SK-N-SH (cell line): ENCODE results near the gene S1PR1. TPM values are rescaled to one million over a fixed set of nuclear protein-coding genes. Genes with fewer than 3 reads are reported as not detected.
A peak's percentile ranks its signal among the peaks of the same experiment; 100 is the strongest.

Experiments
- CTCF ChIA-PET: fragments of 300-600, 350-600 bp; formaldehyde crosslinking; extraction: SDS; loops from one replicate; lab custom pipeline; 2021; lab: Yijun Ruan, JAX
- POLR2A ChIA-PET: fragments of 350-600 bp; sonication (Branson Sonifier 250); formaldehyde crosslinking; extraction: SDS; loops from one replicate; lab custom pipeline; 2020; ENCODE audit warnings: antibody characterized with exemption, inconsistent platforms; lab: Yijun Ruan, JAX
- DNase-seq: peaks from one replicate; pipeline ENCODE4 v3.0.0; 2012
- H2AFZ ChIP-seq: fragments of 200-600 bp; sonication (generic); 2 replicates; pipeline ENCODE4 v1.8.1; 2016; ENCODE audit warnings: antibody characterized with exemption, mild to moderate bottlenecking, low read depth
- H3F3A ChIP-seq: fragments of 200-600 bp; sonication (generic); replicated peaks from 2 replicates; pipeline ENCODE3; 2016; ENCODE audit warnings: antibody characterized with exemption, mild to moderate bottlenecking; ENCODE audit not compliant: insufficient read depth
- H3K27ac ChIP-seq, 2 experiments: fragments of 200-500 bp in 1 of 2; fragments of 200-600 bp in 1 of 2; sonication (Bioruptor generic) in 1 of 2; sonication (generic), shearing (Covaris generic) in 1 of 2; 2 replicates each; pipeline versions ENCODE4 v1.5.1 to v1.6.1; 2014 to 2016; ENCODE audit warnings: low read depth in 2 of 2, inconsistent platforms in 1 of 2, low read length in 1 of 2, mild to moderate bottlenecking in 1 of 2, mixed read lengths in 1 of 2
- H3K27me3 ChIP-seq: fragments of 200-600 bp; sonication (generic), shearing (Covaris generic); 2 replicates; pipeline ENCODE4 v1.6.1; 2016; ENCODE audit warnings: mixed run types; ENCODE audit not compliant: insufficient read depth
- H3K36me3 ChIP-seq, 2 experiments: fragments of 200-500 bp in 1 of 2; fragments of 200-600 bp in 1 of 2; sonication (Bioruptor generic) in 1 of 2; sonication (generic) in 1 of 2; replicated peaks in 1 of 2; 2 replicates each; pipeline versions ENCODE3 to v1.5.1; 2014 to 2016; ENCODE audit warnings: low read length in 1 of 2, mild to moderate bottlenecking in 1 of 2; ENCODE audit not compliant: insufficient read depth in 2 of 2, control insufficient read depth in 1 of 2
- H3K4me1 ChIP-seq, 2 experiments: fragments of 200-500 bp in 1 of 2; fragments of 200-600 bp in 1 of 2; sonication (Bioruptor generic) in 1 of 2; sonication (generic), shearing (Covaris generic) in 1 of 2; 2 replicates each; pipeline versions ENCODE4 v1.5.1 to v1.6.1; 2014 to 2016; ENCODE audit warnings: low read depth in 1 of 2, low read length in 1 of 2, mixed run types in 1 of 2; ENCODE audit not compliant: insufficient read depth in 2 of 2, control insufficient read depth in 1 of 2
- H3K4me2 ChIP-seq: fragments of 200-600 bp; sonication (generic), shearing (Covaris generic); 2 replicates; pipeline ENCODE4 v1.6.1; 2017; ENCODE audit warnings: mixed run types
- H3K4me3 ChIP-seq, 2 experiments: fragments of 200-500 bp in 1 of 2; fragments of 200-600 bp in 1 of 2; sonication (Bioruptor generic) in 1 of 2; sonication (generic), shearing (Covaris generic) in 1 of 2; 2 replicates each; pipeline versions ENCODE4 v1.5.1 to v1.8.1; 2014 to 2016; ENCODE audit warnings: low read depth in 2 of 2, inconsistent platforms in 1 of 2, low read length in 1 of 2, mild to moderate bottlenecking in 1 of 2, mixed read lengths in 1 of 2, moderate library complexity in 1 of 2
- H3K79me2 ChIP-seq: fragments of 200-600 bp; sonication (generic); 2 replicates; pipeline ENCODE4 v1.8.1; 2017; ENCODE audit warnings: mild to moderate bottlenecking; ENCODE audit not compliant: insufficient read depth
- H3K9ac ChIP-seq: fragments of 200-600 bp; sonication (generic); 2 replicates; pipeline ENCODE4 v1.6.1; 2017; ENCODE audit warnings: mixed run types
- H3K9me2 ChIP-seq: fragments of 200-600 bp; sonication (generic); 2 replicates; pipeline ENCODE4 v1.6.1; 2017; ENCODE audit warnings: mixed run types
- H3K9me3 ChIP-seq: fragments of 200-600 bp; sonication (generic); 2 replicates; pipeline ENCODE4 v1.6.1; 2017; ENCODE audit warnings: mixed run types, mild to moderate bottlenecking, moderate library complexity
- H4K20me1 ChIP-seq: fragments of 200-600 bp; sonication (generic); 2 replicates; pipeline ENCODE4 v1.6.1; 2017; ENCODE audit warnings: mild to moderate bottlenecking, mixed run types; ENCODE audit not compliant: insufficient read depth
- EP300 ChIP-seq, 2 experiments: IDR thresholded peaks; 2 replicates each; pipeline versions ENCODE4 v1.4.0 to v1.6.1; 2012; ENCODE audit warnings: borderline replicate concordance in 1 of 2, low read depth in 1 of 2, low read length in 1 of 2
- EZH2phosphoT487 ChIP-seq: fragments of 200-600 bp; sonication (generic); IDR thresholded peaks from 2 replicates; pipeline ENCODE4 v1.6.1; 2017; ENCODE audit warnings: low read depth, mixed run types, mild to moderate bottlenecking, antibody characterized with exemption, moderate library complexity, borderline replicate concordance
- FOXJ3 ChIP-seq: sonication (generic); formaldehyde crosslinking; IDR thresholded peaks from 2 replicates; pipeline ENCODE4 v1.5.1; 2020; ENCODE audit warnings: mild to moderate bottlenecking, missing genetic modification reagents
- FOXM1 ChIP-seq: IDR thresholded peaks from 2 replicates; pipeline ENCODE4 v1.4.0; 2012; ENCODE audit warnings: low read depth, mild to moderate bottlenecking
- GATA2 ChIP-seq: sonication (generic); formaldehyde crosslinking; IDR thresholded peaks from 2 replicates; pipeline ENCODE4 v1.5.0; 2020; ENCODE audit warnings: mild to moderate bottlenecking, missing genetic modification reagents
- MXI1 ChIP-seq: IDR thresholded peaks from 2 replicates; pipeline ENCODE4 v1.6.1; 2012; ENCODE audit warnings: mild to moderate bottlenecking, low read depth, low read length, improper control_type of control experiment
- NFIC ChIP-seq: IDR thresholded peaks from 2 replicates; pipeline ENCODE4 v1.4.0; 2012; ENCODE audit warnings: borderline replicate concordance
- NRF1 ChIP-seq: IDR thresholded peaks from 2 replicates; pipeline ENCODE4 v1.6.1; 2012; ENCODE audit warnings: low read depth, mild to moderate bottlenecking, low read length
- PBX3 ChIP-seq: IDR thresholded peaks from 2 replicates; pipeline ENCODE4; 2012
- REST ChIP-seq: IDR thresholded peaks from 2 replicates; pipeline ENCODE4 v1.6.1; 2012; ENCODE audit warnings: mild to moderate bottlenecking, low read depth, low read length, moderate library complexity
- RFX5 ChIP-seq: IDR thresholded peaks from 2 replicates; pipeline ENCODE4 v1.6.1; 2012; ENCODE audit warnings: mild to moderate bottlenecking, improper control_type of control experiment, low read length
- SIN3A ChIP-seq: IDR thresholded peaks from 2 replicates; pipeline ENCODE4 v1.6.1; 2012; ENCODE audit warnings: low read depth, mild to moderate bottlenecking, low read length, moderate library complexity, borderline replicate concordance
- TAF1 ChIP-seq: IDR thresholded peaks from 2 replicates; pipeline ENCODE4 v1.6.1; 2012; ENCODE audit warnings: low read depth, mild to moderate bottlenecking, low read length, moderate library complexity, borderline replicate concordance
- TCF12 ChIP-seq: IDR thresholded peaks from 2 replicates; pipeline ENCODE4 v1.4.0; 2012
- YY1 ChIP-seq: IDR thresholded peaks from 2 replicates; pipeline ENCODE4 v1.4.0; 2012; ENCODE audit warnings: low read depth, mild to moderate bottlenecking
- WGBS: methylation state at CpG from one replicate; pipeline ENCODE4 v1.1.6; 2017; ENCODE audit warnings: low lambda C conversion rate; 5-methylcytosine and 5-hydroxymethylcytosine counted together
- polyA plus RNA-seq, 3 experiments: library from polyadenylated mRNA; depleted of rRNA; stranded (reverse); fragments of >200 nt; gene quantifications; 2 replicates each; pipeline ENCODE4 v1.2.3, GENCODE V29; 2012
- TF ChIP-seq, protein P1 (sequence below): fragments of 200-600 bp; sonication (generic); IDR thresholded peaks from 2 replicates; pipeline ENCODE4 v1.6.1; 2017; ENCODE audit warnings: antibody characterized with exemption, mild to moderate bottlenecking, moderate library complexity
- TF ChIP-seq, protein P2 (sequence below): IDR thresholded peaks from 2 replicates; pipeline ENCODE4 v1.4.0; 2012; ENCODE audit warnings: low read depth

S1PR1 gene
- polyA plus RNA-seq (2012; rRNA removed), result 5.9 and 6.5 TPM in 2 replicates
- polyA plus RNA-seq (2012; cell fraction: cytosol; rRNA removed), result 3.9 and 5.5 TPM in 2 replicates
- polyA plus RNA-seq (2012; cell fraction: nucleus; rRNA removed), result 2.0 and 4.0 TPM in 2 replicates

DNA sequence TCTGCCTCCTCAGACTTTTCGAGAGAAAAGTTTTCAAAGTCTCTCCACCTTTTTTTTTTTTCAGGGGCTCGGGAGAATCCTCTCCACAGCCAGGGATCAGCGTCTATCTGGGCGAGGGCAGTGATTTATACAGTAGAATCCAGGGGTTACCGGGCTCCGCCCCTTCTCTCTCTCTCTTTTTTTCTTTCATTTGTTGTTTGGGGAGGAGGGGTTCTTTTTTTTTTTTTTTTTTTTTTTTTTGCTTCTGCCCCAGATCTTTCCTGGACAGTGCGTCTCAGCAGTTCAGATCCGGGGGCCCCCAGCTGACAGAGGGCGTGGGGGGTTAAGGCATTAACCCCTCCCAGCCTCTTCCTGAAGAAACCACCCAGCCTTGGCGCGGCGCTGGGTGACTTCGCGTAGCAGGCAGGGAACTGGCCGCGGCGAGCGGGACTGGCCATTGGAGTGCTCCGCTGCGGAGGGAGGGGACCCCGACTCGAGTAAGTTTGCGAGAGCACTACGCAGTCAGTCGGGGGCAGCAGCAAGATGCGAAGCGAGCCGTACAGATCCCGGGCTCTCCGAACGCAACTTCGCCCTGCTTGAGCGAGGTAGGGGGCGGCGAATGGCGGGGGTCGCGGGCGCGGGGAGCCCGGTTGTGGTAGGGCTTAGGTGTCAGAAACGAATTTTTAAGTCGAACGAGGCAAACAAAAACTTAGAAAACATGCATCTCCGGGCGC lies at the start of gene S1PR1:
S1PR1 (plus strand) TSS at position 504 of the 713 bp plus-strand sequence. CDS start 1,966 bp downstream, outside the sequence.
- POLR2A ChIA-PET, result no interaction called here
- no peaks in the 10 kb centered on the region for H3K79me2 ChIP-seq

GRCh38 chr1:101187297-101187696 lies 49.5 kb upstream of the S1PR1 start:
- H3K9me3 ChIP-seq, result no peaks in the 10 kb centered on the region
- TF ChIP-seq GATA2 (CRISPR knock-in tag), result no peak
- TF ChIP-seq NRF1, result no peak
- TF ChIP-seq EP300 (IDR thresholded peaks at IDR 0.05; ENCODE audit: borderline replicate concordance in 1 of 2, low read depth in 1 of 2, low read length in 1 of 2), result no peak
- no peak for TF ChIP-seq RFX5
- no peak for TF ChIP-seq EZH2phosphoT487
- no peak for TF ChIP-seq PBX3
- TF ChIP-seq MXI1, result no peak
- no peak for TF ChIP-seq REST
- TF ChIP-seq TCF12, result no peak
- no peak for TF ChIP-seq YY1
- TF ChIP-seq, protein P1, sequence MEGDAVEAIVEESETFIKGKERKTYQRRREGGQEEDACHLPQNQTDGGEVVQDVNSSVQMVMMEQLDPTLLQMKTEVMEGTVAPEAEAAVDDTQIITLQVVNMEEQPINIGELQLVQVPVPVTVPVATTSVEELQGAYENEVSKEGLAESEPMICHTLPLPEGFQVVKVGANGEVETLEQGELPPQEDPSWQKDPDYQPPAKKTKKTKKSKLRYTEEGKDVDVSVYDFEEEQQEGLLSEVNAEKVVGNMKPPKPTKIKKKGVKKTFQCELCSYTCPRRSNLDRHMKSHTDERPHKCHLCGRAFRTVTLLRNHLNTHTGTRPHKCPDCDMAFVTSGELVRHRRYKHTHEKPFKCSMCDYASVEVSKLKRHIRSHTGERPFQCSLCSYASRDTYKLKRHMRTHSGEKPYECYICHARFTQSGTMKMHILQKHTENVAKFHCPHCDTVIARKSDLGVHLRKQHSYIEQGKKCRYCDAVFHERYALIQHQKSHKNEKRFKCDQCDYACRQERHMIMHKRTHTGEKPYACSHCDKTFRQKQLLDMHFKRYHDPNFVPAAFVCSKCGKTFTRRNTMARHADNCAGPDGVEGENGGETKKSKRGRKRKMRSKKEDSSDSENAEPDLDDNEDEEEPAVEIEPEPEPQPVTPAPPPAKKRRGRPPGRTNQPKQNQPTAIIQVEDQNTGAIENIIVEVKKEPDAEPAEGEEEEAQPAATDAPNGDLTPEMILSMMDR, result no peak
- no peak for TF ChIP-seq SIN3A
- TF ChIP-seq, all 33 proteins: peak for 0
- H3K9ac ChIP-seq, result no peak overlapping the region
- no peak overlapping the region for H3K4me2 ChIP-seq
- POLR2A ChIA-PET, result interaction anchor here (0.6 kb wide), 1 partner anchor 462 kb away, joined by 3 read pairs; no protein-coding TSS in a partner anchor
- H3K4me1 ChIP-seq, result peaks cover 0 to 7% of the 10 kb centered on the region in 2 experiments; a peak in 1 of 4 replicates
- no peaks in the 10 kb centered on the region for H3K79me2 ChIP-seq
- no peak overlapping the region for H3K4me3 ChIP-seq
- CTCF ChIA-PET, result interaction anchor here (0.8 kb wide), 1 partner anchor 50 kb away, joined by 3 read pairs; no protein-coding TSS in a partner anchor
- H3F3A ChIP-seq, result peaks cover 4% of the 10 kb centered on the region
- no peaks in the 10 kb centered on the region for H3K36me3 ChIP-seq
- H2AFZ ChIP-seq, result no peak overlapping the region
- H3K27ac ChIP-seq, result no peak overlapping the region
- H3K9me2 ChIP-seq, result no peaks in the 10 kb centered on the region
- H4K20me1 ChIP-seq, result no peaks in the 10 kb centered on the region
- H3K27me3 ChIP-seq, result no peaks in the 10 kb centered on the region
- DNase-seq, result no peak

More for the DNA sequence above, at the start of gene S1PR1:
- WGBS, result under 1% methylated on average over 33 of the region's 46 CpGs
- Histone ChIP-seq H3K9ac (peak within 1 kb of the TSS; percentile 61), H3K27me3 (no peaks in the 10 kb centered on the region), H3K4me2 (peak within 1 kb of the TSS; percentile 90), H3F3A (peaks cover 4% of the 10 kb centered on the region), H4K20me1 (no peaks in the 10 kb centered on the region), H3K4me1 (peaks cover 0 to 8% of the 10 kb centered on the region in 2 experiments; a peak in 2 of 4 replicates), H3K9me2 (no peaks in the 10 kb centered on the region), H3K4me3 (peak within 1 kb of the TSS; percentile 71 to 75), H3K36me3 (no peaks in the 10 kb centered on the region), H3K9me3 (no peaks in the 10 kb centered on the region), H3K27ac (peak within 1 kb of the TSS in 1 of 2 experiments; percentile 10; a peak in 2 of 4 replicates), H2AFZ (peak within 1 kb of the TSS; percentile 95)
- DNase-seq, result peak; percentile 78
- CTCF ChIA-PET, result interaction anchor here (1.9 to 2.8 kb wide), 2 partner anchors 32 to 277 kb away, joined by 8 to 13 read pairs; no protein-coding TSS in a partner anchor
- TF ChIP-seq, protein P2, sequence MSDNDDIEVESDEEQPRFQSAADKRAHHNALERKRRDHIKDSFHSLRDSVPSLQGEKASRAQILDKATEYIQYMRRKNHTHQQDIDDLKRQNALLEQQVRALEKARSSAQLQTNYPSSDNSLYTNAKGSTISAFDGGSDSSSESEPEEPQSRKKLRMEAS, result peak; percentile 48; the same call in 1 of the 2 replicates
- TF ChIP-seq FOXM1 (no peak), FOXJ3 (CRISPR knock-in tag) (no peak), TAF1 (peak; percentile 52; the same call in 1 of the 2 replicates), YY1 (0 out of 2 replicates have a peak, but pooled peaks have one; percentile 20), MXI1 (peak; percentile 28; the same call in 1 of the 2 replicates), NFIC (peak; percentile 19; the same call in 1 of the 2 replicates)
